Parathyroid adenoma (tissue), 2 donors: ENCODE data around the gene MDP1.

Experiments used
- H2AFZ ChIP-seq: fragments of 300-600 bp; sonication (generic); one replicate; pipeline ENCODE4 v1.7.0; 2017; ENCODE audit warnings: antibody characterized with exemption, mild to moderate bottlenecking
- H3K27ac ChIP-seq: fragments of 300-600 bp; sonication (generic); one replicate; pipeline ENCODE4 v1.7.0; 2017
- H3K27me3 ChIP-seq: fragments of 300-600 bp; sonication (generic); one replicate; pipeline ENCODE4 v1.7.0; 2017; ENCODE audit warnings: low read length; ENCODE audit not compliant: control insufficient read depth, insufficient read depth
- H3K36me3 ChIP-seq: fragments of 300-600 bp; sonication (generic); one replicate; pipeline ENCODE4 v1.7.0; 2017; ENCODE audit warnings: low read length; ENCODE audit not compliant: control insufficient read depth, insufficient read depth
- H3K4me1 ChIP-seq: fragments of 300-600 bp; sonication (generic); one replicate; pipeline ENCODE4 v1.7.0; 2017; ENCODE audit warnings: control low read depth
- H3K4me2 ChIP-seq: fragments of 300-600 bp; sonication (generic); one replicate; pipeline ENCODE4 v1.7.0; 2017; ENCODE audit warnings: low read length
- H3K4me3 ChIP-seq: fragments of 300-600 bp; sonication (generic); one replicate; pipeline ENCODE4 v1.7.0; 2017; ENCODE audit warnings: low read depth, low read length
- H3K79me2 ChIP-seq: fragments of 300-600 bp; sonication (generic); one replicate; pipeline ENCODE4 v1.7.0; 2017; ENCODE audit warnings: control low read depth
- H3K9ac ChIP-seq: fragments of 300-600 bp; sonication (generic); one replicate; pipeline ENCODE4 v1.7.0; 2017; ENCODE audit warnings: mild to moderate bottlenecking
- H3K9me3 ChIP-seq: fragments of 300-600 bp; sonication (generic); one replicate; pipeline ENCODE4 v1.7.0; 2017; ENCODE audit warnings: low read length; ENCODE audit not compliant: control insufficient read depth
- CTCF ChIP-seq: fragments of 300-600 bp; sonication (generic); IDR thresholded peaks from one replicate; pipeline ENCODE4 v1.7.0; 2017; ENCODE audit warnings: antibody characterized with exemption, mild to moderate bottlenecking
- donor health status: primary hyperparathyroidism.

Gene MDP1

GRCh38 chr14:24185741-24186140 is 30.1 kb downstream of the MDP1 start:
- no peak for TF ChIP-seq CTCF
- Histone ChIP-seq H3K4me2 (no peak overlapping the region), H3K9me3 (no peaks in the 10 kb centered on the region), H3K4me1 (peaks cover 11% of the 10 kb centered on the region), H3K4me3 (no peak overlapping the region), H3K27ac (no peak overlapping the region), H3K9ac (no peak overlapping the region), H3K79me2 (no peaks in the 10 kb centered on the region), H3K27me3 (no peaks in the 10 kb centered on the region), H3K36me3 (no peaks in the 10 kb centered on the region), H2AFZ (no peak overlapping the region)

- H3K36me3 ChIP-seq = no peaks in the 10 kb centered on the region
- H3K9ac ChIP-seq = no peak overlapping the region
- no peaks in the 10 kb centered on the region for H3K9me3 ChIP-seq
- H3K27me3 ChIP-seq = no peaks in the 10 kb centered on the region
- no peak overlapping the region for H3K4me3 ChIP-seq
- H3K4me1 ChIP-seq = peaks cover 11% of the 10 kb centered on the region
- TF ChIP-seq CTCF = no peak
- no peak overlapping the region for H2AFZ ChIP-seq
- no peak overlapping the region for H3K27ac ChIP-seq
- H3K79me2 ChIP-seq = no peaks in the 10 kb centered on the region
- no peak overlapping the region for H3K4me2 ChIP-seq
Measured at GRCh38 chr14:24185026-24185425, 30.8 kb downstream of the MDP1 start.

- no peaks in the 10 kb centered on the region for H3K27me3 ChIP-seq
- no peak for TF ChIP-seq CTCF
- H3K4me2 ChIP-seq = no peak overlapping the region
Measured at GRCh38 chr14:24184104-24184970, 31.5 kb downstream of the MDP1 start.

GRCh38 chr14:24183014-24183481 is 32.8 kb downstream of the MDP1 start:
- no peak overlapping the region for H3K4me3 ChIP-seq
- no peaks in the 10 kb centered on the region for H3K27me3 ChIP-seq
- no peaks in the 10 kb centered on the region for H3K36me3 ChIP-seq
- no peak overlapping the region for H3K4me2 ChIP-seq
- TF ChIP-seq CTCF = no peak
- no peaks in the 10 kb centered on the region for H3K79me2 ChIP-seq
- no peak overlapping the region for H3K9ac ChIP-seq
- H3K27ac ChIP-seq = no peak overlapping the region
- H2AFZ ChIP-seq = no peak overlapping the region
- peaks cover 7% of the 10 kb centered on the region for H3K4me1 ChIP-seq
- H3K9me3 ChIP-seq = no peaks in the 10 kb centered on the region

More at GRCh38 chr14:24184104-24184970, 31.5 kb downstream of the MDP1 start:
- no peaks in the 10 kb centered on the region for H3K36me3 ChIP-seq
- H3K27ac ChIP-seq = no peak overlapping the region
- H3K4me3 ChIP-seq = no peak overlapping the region
- no peaks in the 10 kb centered on the region for H3K9me3 ChIP-seq
- H2AFZ ChIP-seq = no peak overlapping the region
- H3K79me2 ChIP-seq = no peaks in the 10 kb centered on the region
- H3K4me1 ChIP-seq = peaks cover 11% of the 10 kb centered on the region
- H3K9ac ChIP-seq = no peak overlapping the region
